Islet of Langerhans (tissue), 1 donor: ENCODE results near the gene GTF2IRD1.
"Not testable (repeated sequence)": the region's sequence is repeated elsewhere in the genome, so short reads cannot be mapped to it uniquely, and the experiment has no call there.

Source experiments
- FAIRE-seq: peaks from one replicate; lab custom pipeline; 2011; peaks lifted over from hg19 to GRCh38; lab: Jason Lieb, UNC

The GTF2IRD1 gene

GRCh38 chr7:74518041-74518440, 64.3 kb downstream of the GTF2IRD1 start:
- FAIRE-seq: no peak

GRCh38 chr7:74518654-74519053, 64.9 kb downstream of the GTF2IRD1 start:
- no peak for FAIRE-seq

DNA sequence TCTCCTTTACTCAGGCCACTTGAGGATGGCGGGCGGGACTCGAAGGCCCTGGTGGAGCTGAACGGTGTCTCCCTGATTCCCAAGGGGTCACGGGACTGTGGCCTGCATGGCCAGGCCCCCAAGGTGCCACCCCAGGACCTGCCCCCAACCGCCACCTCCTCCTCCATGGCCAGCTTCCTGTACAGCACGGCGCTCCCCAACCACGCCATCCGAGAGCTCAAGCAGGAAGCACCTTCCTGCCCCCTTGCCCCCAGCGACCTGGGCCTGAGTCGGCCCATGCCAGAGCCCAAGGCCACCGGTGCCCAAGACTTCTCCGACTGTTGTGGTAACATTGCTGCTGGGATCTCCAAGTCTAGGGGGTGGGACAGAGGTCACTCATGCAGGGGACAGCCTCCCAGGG, 65.7 kb downstream of the GTF2IRD1 start:
- no peak for FAIRE-seq

GRCh38 chr7:74521855-74522254, 68.1 kb downstream of the GTF2IRD1 start:
- FAIRE-seq: no peak

DNA sequence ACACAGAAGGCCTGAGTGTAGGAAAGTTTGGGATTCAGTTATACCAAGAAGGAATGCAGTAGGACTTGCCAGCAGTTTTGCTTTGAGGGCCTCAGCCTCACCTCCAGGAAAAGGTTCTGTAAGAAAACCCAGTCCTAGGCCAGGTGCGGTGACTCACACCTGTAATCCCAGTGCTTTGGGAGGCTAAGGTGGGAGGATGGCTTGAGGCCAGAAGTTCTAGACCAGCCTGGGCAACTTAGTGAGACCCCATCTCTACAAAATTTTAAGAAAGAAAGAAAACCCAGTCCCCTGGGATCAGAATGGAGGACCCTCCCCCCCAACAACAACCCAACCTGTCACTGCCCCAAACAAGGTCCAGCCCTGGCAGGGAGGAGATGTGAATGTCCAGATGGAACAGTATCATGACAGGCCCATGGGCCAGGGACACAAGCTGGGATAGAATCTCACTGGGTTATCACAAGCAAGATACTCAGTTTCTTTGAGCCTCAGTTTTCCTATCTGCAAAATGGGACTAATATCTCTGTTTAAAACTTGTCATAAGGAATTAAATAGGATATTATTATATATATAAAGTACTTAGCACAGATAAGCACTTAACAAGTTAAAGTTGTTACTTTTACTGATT, 68.7 kb downstream of the GTF2IRD1 start:
- FAIRE-seq: no peak

- FAIRE-seq: no peak
These were observed 69.3 kb downstream of the GTF2IRD1 start for GRCh38 chr7:74523015-74523414.

- FAIRE-seq: no peak
These were observed 71.4 kb downstream of the GTF2IRD1 start for GRCh38 chr7:74525140-74525539.

DNA sequence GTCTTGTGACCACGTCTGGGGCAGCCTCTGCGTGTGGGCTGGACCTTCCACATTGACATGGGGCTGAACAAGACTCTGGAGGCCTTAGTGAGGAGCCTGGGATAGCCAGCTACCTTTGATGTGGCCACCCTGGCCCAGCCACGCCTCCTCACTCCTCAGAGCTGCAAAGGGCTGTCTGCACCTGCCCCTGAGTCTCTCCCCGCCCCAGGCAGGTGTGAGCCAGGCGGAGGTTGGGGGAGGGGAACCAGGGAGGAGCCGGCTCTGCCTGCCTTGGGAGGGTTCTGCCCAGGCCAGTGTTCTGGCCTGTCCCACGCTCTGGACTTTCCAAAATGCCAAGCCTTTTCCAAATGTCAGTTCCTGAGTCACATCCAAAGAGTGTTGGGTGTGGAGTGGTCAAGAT, 72.2 kb downstream of the GTF2IRD1 start:
- FAIRE-seq: no peak

GRCh38 chr7:74526780-74527179, 73.1 kb downstream of the GTF2IRD1 start:
- FAIRE-seq: no peak

- no peak for FAIRE-seq
These were observed 74.1 kb downstream of the GTF2IRD1 start for GRCh38 chr7:74527842-74528241.

DNA sequence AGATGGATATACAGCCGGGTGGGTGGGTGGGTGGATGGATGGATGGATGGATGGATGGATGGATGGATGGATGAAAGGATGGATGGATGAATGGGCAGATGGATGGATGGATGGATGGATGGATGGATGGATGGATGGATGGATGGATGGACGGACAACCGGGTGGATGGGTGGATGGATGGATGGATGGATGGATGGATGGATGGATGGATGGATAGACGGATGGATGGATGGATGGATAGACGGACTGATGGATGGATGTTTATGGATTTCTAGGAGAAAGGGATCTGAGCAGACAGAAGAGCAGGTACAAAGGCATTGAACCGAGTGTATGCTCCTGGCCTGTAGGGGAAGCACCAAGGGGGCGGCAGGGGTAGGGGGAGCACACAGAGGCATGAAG, 75.1 kb downstream of the GTF2IRD1 start:
- FAIRE-seq: not testable (repeated sequence)

GRCh38 chr7:74535951-74536356, 82.2 kb downstream of the GTF2IRD1 start:
- FAIRE-seq: no peak

DNA sequence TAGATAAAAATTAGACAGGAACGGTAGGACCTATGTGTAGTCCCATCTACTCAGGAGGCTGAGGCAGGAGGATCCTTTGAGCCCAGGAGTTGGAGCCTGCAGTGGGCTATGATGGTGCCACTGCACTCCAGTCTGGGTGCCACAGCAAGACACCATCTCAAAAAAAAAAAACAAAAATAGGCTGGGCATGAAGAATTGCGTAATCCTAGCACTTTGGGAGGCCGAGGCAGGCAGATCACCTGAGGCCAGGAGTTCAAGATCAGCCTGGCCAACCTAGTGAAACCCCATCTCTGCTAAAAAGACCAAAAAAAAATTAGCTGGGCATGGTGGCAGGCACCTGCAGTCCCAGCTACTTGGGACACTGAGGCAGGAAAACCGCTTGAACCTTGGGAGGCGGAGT, 88.2 kb downstream of the GTF2IRD1 start:
- not testable (repeated sequence) for FAIRE-seq

GRCh38 chr7:74542558-74543117, 88.9 kb downstream of the GTF2IRD1 start:
- no peak for FAIRE-seq

GRCh38 chr7:74544706-74545469, 91.2 kb downstream of the GTF2IRD1 start:
- FAIRE-seq: no peak

GRCh38 chr7:74545921-74546320, 92.2 kb downstream of the GTF2IRD1 start:
- FAIRE-seq: no peak

DNA sequence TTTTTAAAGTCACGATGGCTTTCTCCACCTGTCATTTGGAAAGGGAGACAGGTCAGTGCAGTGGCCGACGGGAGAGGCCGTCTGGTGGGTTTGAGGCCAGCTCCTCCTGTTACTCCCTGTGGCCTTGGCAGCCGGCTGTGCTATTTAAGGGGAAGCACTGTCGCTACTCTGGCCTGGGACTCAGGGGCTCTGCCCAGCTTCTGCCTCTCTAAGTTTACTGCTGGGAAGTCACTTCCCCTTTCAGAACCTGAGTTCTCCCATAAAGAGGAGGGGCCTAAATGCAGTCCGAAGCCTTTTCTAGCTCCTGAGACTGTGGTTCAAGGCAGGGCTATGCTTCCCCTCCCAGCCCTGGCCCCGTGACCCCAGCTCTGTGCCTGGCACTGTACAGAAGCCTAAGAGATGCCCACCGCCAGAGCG, 99.9 kb downstream of the GTF2IRD1 start:
- FAIRE-seq: not testable (repeated sequence)

DNA sequence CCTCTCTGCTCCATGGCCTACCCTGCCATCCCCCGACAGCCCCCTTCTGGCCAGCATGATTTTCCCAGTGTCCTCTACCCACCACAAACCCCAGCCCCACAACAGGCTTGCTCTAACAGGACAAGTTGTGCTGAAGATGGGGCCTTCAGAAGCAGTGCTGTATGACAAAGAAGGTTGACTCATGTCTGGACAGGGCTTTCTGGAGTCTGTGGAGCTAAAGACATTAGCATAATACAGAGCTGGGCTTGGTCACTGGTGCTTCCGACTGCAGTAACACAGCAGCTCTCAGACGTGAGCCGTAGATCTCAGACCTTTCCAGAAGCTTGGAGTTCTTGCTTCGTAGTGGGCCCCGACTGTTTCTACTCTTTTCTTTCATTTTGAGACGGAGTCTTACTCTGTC, 100.5 kb downstream of the GTF2IRD1 start:
- no peak for FAIRE-seq

- FAIRE-seq: no peak
These were observed 106.5 kb downstream of the GTF2IRD1 start for GRCh38 chr7:74560086-74560719.

DNA sequence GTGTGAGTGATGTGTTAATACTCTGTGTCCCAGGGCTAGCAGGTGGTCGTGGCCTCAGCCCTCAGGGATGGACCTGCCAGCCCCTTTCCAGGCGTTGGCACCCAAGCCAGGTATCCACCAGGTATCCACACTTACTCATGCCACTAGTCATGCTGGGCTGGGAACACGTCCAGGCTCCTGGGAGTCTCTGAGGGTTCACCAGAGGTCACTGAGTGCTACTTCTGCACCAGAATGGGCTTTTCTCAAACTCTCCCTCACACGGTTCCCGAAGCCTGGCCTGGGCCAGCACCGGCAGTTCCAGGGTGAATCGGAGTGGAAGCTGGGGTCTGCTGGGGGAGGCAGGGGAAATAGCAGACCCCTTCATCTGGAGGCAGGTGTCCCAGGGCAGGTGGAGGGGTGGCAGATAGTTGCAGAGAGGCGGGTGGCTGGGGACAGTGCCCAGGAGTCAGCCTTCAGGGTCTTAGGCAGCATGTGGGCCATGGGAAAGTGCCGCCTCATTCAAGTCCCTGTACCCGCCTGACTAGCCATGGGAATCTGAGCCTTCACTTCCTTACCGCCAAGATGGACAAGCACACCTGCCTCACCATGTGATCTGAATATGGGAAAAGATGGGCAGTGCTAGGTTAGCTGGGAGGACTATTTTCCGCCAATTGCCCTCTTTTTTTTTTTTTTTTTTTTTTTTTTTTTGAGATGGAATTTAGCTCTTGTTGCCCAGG, 108.3 kb downstream of the GTF2IRD1 start:
- FAIRE-seq: no peak

- not testable (repeated sequence) for FAIRE-seq
These were observed 109.9 kb downstream of the GTF2IRD1 start for GRCh38 chr7:74563639-74564038.

- no peak for FAIRE-seq
These were observed 113.6 kb downstream of the GTF2IRD1 start for GRCh38 chr7:74567318-74567668.

GRCh38 chr7:74568658-74569057, 115.0 kb downstream of the GTF2IRD1 start:
- no peak for FAIRE-seq
